ENCODE results near the gene LCP2.

DNA sequence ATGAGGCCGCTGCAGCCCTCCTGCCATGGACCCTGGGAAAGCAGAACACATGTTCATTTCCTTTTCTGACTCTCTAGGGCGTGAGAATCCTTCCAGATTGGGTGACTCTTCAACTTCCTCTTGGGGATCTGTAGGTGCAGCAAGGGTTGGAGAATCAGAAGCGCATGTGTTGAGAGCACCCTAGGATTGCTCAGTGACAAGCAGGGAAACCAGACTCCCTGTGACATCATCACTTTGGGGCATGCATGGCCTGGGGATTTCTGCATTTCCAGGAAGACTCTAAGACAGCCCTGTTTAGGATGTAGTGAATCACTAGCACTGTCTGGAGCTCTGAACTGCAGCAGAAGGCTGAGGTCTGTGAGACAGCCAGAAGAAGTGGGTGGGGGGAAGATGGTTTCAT is 15.1 kb upstream of the LCP2 start:
- TF ChIP-seq, protein P1, sequence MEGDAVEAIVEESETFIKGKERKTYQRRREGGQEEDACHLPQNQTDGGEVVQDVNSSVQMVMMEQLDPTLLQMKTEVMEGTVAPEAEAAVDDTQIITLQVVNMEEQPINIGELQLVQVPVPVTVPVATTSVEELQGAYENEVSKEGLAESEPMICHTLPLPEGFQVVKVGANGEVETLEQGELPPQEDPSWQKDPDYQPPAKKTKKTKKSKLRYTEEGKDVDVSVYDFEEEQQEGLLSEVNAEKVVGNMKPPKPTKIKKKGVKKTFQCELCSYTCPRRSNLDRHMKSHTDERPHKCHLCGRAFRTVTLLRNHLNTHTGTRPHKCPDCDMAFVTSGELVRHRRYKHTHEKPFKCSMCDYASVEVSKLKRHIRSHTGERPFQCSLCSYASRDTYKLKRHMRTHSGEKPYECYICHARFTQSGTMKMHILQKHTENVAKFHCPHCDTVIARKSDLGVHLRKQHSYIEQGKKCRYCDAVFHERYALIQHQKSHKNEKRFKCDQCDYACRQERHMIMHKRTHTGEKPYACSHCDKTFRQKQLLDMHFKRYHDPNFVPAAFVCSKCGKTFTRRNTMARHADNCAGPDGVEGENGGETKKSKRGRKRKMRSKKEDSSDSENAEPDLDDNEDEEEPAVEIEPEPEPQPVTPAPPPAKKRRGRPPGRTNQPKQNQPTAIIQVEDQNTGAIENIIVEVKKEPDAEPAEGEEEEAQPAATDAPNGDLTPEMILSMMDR (conservative IDR thresholded peaks at IDR 0.05) = no peak
- TF ChIP-seq EZH2 (IDR thresholded peaks at IDR 0.05; ENCODE audit: low read depth) = no peak
